Activated naive CD8-positive, alpha-beta T cell treated with anti-CD3 and anti-CD28 coated beads, Interleukin-2, amount 10 ng/mL, durations not matched to agents 7 days and 5 days (primary cell): ENCODE data around the gene CDC40. TPM values are rescaled to one million over a fixed set of nuclear protein-coding genes. Genes with fewer than 3 reads are reported as not detected.
"Not testable (repeated sequence)": the region's sequence is repeated elsewhere in the genome, so short reads cannot be mapped to it uniquely, and the experiment has no call there.

Experiments
- ATAC-seq: fragments of 150-1000 bp; cut with Tn5 transposase; one replicate; pipeline ENCODE4 v1.10.0; 2021; ENCODE audit warnings: low read depth, moderate library complexity
- POLR2A ChIA-PET: fragments of 350-600 bp; sonication (Branson Sonifier 250); formaldehyde crosslinking; loops from one replicate; lab custom pipeline; 2021; ENCODE audit warnings: antibody characterized with exemption; lab: Charles Lee
- DNase-seq: peaks from one replicate; pipeline ENCODE4 v3.0.0; 2021
- H3K27ac Mint-ChIP-seq: one replicate; pipeline ENCODE4 v1.8.0; 2022; ENCODE audit warnings: mild to moderate bottlenecking, mixed read lengths
- H3K27me3 Mint-ChIP-seq: one replicate; pipeline ENCODE4 v1.8.0; 2022; ENCODE audit warnings: mild to moderate bottlenecking, moderate library complexity, mixed read lengths
- H3K36me3 Mint-ChIP-seq: one replicate; pipeline ENCODE4 v1.8.0; 2021; ENCODE audit warnings: mild to moderate bottlenecking, mixed read lengths
- H3K4me1 Mint-ChIP-seq: one replicate; pipeline ENCODE4 v1.8.0; 2021; ENCODE audit warnings: mixed read lengths
- H3K4me3 Mint-ChIP-seq: one replicate; pipeline ENCODE4 v1.8.0; 2022; ENCODE audit warnings: mild to moderate bottlenecking, moderate library complexity, mixed read lengths
- H3K9me3 Mint-ChIP-seq: one replicate; pipeline ENCODE4 v1.8.0; 2021; ENCODE audit warnings: mixed read lengths
- total RNA-seq, 2 experiments: library from RNA; stranded (reverse); gene quantifications; one replicate each; pipeline ENCODE4 v1.2.3, GENCODE V29; 2021

Gene CDC40
- total RNA-seq, 2 experiments from 2014 or later, result 30.2 to 33.3 TPM

- Mint-ChIP-seq H3K9me3 (peaks cover 7% of the 10 kb centered on the region), H3K4me3 (no peak overlapping the region), H3K27me3 (peaks cover 2% of the 10 kb centered on the region), H3K36me3 (no peaks in the 10 kb centered on the region), H3K27ac (no peak overlapping the region), H3K4me1 (no peaks in the 10 kb centered on the region)
- POLR2A ChIA-PET, result no interaction called here
- DNase-seq (no peak), ATAC-seq (no peak)
Observed at GRCh38 chr6:110265273-110265672, 85.0 kb downstream of the CDC40 start.

- Mint-ChIP-seq H3K36me3 (no peaks in the 10 kb centered on the region), H3K27me3 (peaks cover 2% of the 10 kb centered on the region), H3K4me1 (no peaks in the 10 kb centered on the region), H3K27ac (no peak overlapping the region), H3K9me3 (peaks cover 4% of the 10 kb centered on the region), H3K4me3 (no peak overlapping the region)
- ATAC-seq, result no peak
- no peak for DNase-seq
- POLR2A ChIA-PET, result no interaction called here
Observed at GRCh38 chr6:110266996-110267395, 86.8 kb downstream of the CDC40 start.

DNA sequence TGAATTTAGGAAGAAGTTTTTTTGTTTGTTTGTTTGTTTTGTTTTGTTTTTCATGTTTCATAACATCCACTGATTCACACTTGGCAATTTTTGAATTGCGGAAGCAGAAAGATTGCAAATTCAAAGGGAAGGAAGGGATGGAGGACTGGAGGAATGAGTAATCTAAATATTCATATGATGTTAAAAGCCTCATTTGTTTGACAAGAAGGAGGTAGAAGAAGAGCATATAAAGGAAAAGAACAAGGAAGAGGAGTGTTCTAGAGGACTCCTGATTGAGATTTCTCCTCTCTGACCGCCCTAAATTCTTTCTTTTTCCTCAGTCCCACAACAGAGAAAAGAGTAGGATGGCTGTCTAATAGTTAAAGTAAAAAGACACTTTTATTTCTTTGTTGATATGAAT lies 89.4 kb downstream of the CDC40 start:
- peaks cover 2% of the 10 kb centered on the region for H3K27me3 Mint-ChIP-seq
- H3K36me3 Mint-ChIP-seq, result no peaks in the 10 kb centered on the region
- H3K9me3 Mint-ChIP-seq, result peaks cover 6% of the 10 kb centered on the region
- ATAC-seq, result no peak
- no peaks in the 10 kb centered on the region for H3K4me1 Mint-ChIP-seq
- no peak for DNase-seq
- POLR2A ChIA-PET, result no interaction called here
- no peak overlapping the region for H3K27ac Mint-ChIP-seq
- no peak overlapping the region for H3K4me3 Mint-ChIP-seq

DNA sequence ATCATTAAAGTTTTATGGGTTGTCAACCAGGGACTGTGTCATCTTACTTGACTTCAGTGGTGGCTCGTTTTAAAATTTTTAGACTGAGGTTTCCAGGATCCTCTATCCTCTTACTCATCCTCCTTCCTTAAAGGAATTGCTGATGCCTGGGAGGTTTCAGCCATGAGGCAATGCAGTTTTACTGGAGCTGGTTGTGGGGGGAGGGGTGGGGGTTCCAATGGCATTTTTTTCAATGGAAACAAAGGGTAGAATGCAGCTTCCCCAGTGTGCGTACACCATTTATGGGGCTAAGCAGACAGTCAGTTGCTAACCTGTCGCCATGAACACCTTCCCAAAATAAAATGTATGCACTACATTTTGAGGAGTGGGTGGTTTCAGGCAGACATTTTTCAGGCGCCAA lies 89.9 kb downstream of the CDC40 start:
- Mint-ChIP-seq H3K9me3 (peaks cover 8% of the 10 kb centered on the region), H3K36me3 (peaks cover under 1% of the 10 kb centered on the region), H3K4me1 (no peaks in the 10 kb centered on the region), H3K27me3 (peaks cover 2% of the 10 kb centered on the region), H3K27ac (no peak overlapping the region), H3K4me3 (no peak overlapping the region)
- DNase-seq, result no peak
- POLR2A ChIA-PET, result no interaction called here
- ATAC-seq, result no peak

DNA sequence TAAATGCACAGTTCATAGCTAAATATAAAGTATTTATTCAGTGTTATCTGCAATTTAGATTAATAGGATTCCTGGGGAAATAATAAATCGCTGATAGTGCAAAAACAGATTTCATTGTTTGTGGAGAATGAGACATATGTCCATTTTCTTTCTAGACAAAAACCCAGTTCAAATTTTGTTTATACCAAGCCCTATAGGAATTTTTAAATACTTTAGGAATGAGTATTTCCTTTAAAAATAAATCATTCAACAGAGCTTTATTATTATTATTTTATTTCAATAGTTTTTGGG lies 91.5 kb downstream of the CDC40 start:
- Mint-ChIP-seq H3K4me1 (no peaks in the 10 kb centered on the region), H3K9me3 (peaks cover 8% of the 10 kb centered on the region), H3K27me3 (no peaks in the 10 kb centered on the region), H3K27ac (no peak overlapping the region), H3K4me3 (no peak overlapping the region), H3K36me3 (peaks cover 1% of the 10 kb centered on the region)
- ATAC-seq (no peak), DNase-seq (no peak)
- POLR2A ChIA-PET, result no interaction called here

GRCh38 chr6:110272781-110273180 lies 92.6 kb downstream of the CDC40 start:
- ATAC-seq, POLR2A ChIA-PET, H3K4me1 Mint-ChIP-seq, DNase-seq, H3K9me3 Mint-ChIP-seq, H3K4me3 Mint-ChIP-seq, H3K27ac Mint-ChIP-seq, H3K27me3 Mint-ChIP-seq, H3K36me3 Mint-ChIP-seq: not testable (repeated sequence)

DNA sequence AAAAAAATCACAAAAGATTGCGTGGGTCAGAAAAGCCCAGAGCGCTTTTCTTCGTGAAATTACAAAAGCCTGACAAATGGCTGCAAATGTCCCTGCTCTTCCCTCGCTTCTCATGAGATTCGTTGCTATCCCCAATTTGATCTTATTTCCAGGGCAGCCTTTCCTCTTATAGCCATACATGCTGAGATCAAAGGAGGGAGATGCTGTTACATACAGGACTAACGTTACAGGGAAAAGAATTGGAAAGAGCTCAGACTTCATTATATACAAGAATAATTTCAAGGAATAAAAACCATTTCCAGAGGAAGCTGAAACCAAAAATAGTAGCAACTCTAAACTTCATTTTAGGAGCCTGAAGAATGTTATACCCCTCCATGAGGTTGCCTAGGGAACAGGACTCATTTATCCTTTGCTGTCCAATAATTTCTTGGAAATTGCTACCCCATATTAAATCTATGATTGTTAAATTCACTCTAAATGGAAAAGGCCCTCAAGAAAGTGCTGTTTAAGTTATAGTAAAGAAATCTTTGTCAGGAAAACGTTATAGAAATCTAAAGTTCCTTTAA lies 97.0 kb downstream of the CDC40 start:
- Mint-ChIP-seq H3K9me3 (peaks cover 7% of the 10 kb centered on the region), H3K27ac (no peak overlapping the region), H3K4me1 (no peaks in the 10 kb centered on the region), H3K36me3 (peaks cover 1% of the 10 kb centered on the region), H3K27me3 (no peaks in the 10 kb centered on the region), H3K4me3 (no peak overlapping the region)
- no peak for DNase-seq
- POLR2A ChIA-PET, result no interaction called here
- ATAC-seq, result no peak

Other genes with a start within 250 kb of the CDC40 start
- gene GPR6, start 202.1 kb upstream of the CDC40 start, total RNA-seq, result not detected
- gene WASF1, start 757 bp upstream of the CDC40 start, total RNA-seq, result 1 to 10 TPM in 1 of 2 experiments, under 1 TPM in 1; 0.72 to 1.1 TPM
- gene METTL24, start 177.9 kb downstream of the CDC40 start, total RNA-seq, result 1 to 10 TPM in 1 of 2 experiments, under 1 TPM in 1; 0.55 to 1.4 TPM
- not detected for gene DDO, start 235.1 kb downstream of the CDC40 start, total RNA-seq